ENCODE results near the gene LY9. TPM values are rescaled to one million over a fixed set of nuclear protein-coding genes. Genes with fewer than 3 reads are reported as not detected.
A peak's percentile ranks its signal among the peaks of the same experiment; 100 is the strongest.

Gene LY9
- total and polyA plus RNA-seq, 9 of the 15 experiments (the other 6 are each of a cell fraction or from before 2014, with no cell fraction given): not detected

DNA sequence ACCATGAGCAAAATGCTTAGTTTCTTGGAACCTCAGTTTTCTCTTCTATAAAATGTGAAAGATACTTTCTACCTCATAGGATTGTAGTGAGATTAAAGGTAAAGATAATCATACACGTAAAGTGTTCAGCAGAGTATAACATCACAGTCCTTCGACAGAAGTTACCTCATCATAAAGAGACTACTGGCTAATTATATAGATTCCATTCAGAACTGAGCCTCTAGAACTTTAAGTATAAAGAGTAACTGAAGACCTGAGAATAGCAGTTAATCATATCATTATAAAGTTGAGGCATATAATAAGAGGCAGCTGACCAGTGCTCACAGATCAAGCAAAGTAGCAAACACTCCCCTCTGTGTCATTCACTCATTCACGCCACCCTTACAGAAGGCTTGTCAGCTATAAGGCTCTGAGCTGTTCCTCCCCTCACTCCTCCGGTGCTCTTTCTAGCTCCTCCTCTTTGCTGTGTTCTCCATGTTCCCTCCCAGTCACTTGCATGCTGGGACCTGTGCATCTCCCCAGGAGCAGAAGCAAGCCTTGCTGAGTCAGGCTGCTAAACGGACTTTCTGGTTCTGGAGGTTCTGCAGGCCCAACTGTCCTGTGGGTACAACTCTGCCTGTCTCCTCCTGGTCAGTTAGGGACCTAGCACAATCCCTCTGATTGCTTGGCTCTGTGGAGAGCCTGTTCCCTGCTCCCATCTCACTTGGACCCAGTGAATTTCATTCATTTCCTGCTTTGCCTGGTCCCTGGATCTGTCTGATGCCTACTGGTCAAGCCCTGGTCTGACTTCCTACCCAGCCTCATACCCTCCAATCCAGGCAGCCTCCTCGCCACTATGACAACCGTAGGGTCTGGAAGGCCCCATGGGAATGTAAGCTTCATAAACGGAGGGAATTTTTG is 28.3 kb upstream of the LY9 start (continued):
- TF ChIP-seq, protein P1, sequence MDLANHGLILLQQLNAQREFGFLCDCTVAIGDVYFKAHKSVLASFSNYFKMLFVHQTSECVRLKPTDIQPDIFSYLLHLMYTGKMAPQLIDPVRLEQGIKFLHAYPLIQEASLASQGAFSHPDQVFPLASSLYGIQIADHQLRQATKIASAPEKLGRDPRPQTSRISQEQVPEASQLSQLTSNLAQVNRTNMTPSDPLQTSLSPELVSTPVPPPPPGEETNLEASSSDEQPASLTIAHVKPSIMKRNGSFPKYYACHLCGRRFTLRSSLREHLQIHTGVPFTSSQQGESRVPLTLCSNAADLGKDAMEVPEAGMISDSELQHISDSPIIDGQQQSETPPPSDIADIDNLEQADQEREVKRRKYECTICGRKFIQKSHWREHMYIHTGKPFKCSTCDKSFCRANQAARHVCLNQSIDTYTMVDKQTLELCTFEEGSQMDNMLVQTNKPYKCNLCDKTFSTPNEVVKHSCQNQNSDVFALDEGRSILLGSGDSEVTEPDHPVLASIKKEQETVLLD (IDR thresholded peaks at IDR 0.05): no peak
- TF ChIP-seq ATF1 (CRISPR knock-in tag; IDR thresholded peaks at IDR 0.05): no peak
- TF ChIP-seq ATF1 (tag; IDR thresholded peaks at IDR 0.05): peak; percentile 36; the same call in 1 of the 2 replicates
- no peak for TF ChIP-seq ADNP (tag; IDR thresholded peaks at IDR 0.05)
- 0 out of 2 replicates have a peak, but pooled peaks have one; percentile 49 for TF ChIP-seq ZNF24 (IDR thresholded peaks at IDR 0.05)
- TF ChIP-seq, protein P2, sequence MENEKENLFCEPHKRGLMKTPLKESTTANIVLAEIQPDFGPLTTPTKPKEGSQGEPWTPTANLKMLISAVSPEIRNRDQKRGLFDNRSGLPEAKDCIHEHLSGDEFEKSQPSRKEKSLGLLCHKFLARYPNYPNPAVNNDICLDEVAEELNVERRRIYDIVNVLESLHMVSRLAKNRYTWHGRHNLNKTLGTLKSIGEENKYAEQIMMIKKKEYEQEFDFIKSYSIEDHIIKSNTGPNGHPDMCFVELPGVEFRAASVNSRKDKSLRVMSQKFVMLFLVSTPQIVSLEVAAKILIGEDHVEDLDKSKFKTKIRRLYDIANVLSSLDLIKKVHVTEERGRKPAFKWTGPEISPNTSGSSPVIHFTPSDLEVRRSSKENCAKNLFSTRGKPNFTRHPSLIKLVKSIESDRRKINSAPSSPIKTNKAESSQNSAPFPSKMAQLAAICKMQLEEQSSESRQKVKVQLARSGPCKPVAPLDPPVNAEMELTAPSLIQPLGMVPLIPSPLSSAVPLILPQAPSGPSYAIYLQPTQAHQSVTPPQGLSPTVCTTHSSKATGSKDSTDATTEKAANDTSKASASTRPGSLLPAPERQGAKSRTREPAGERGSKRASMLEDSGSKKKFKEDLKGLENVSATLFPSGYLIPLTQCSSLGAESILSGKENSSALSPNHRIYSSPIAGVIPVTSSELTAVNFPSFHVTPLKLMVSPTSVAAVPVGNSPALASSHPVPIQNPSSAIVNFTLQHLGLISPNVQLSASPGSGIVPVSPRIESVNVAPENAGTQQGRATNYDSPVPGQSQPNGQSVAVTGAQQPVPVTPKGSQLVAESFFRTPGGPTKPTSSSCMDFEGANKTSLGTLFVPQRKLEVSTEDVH (IDR thresholded peaks at IDR 0.05; ENCODE audit: low read depth, partially characterized antibody): no peak
- 0 out of 2 replicates have a peak, but pooled peaks have one; percentile 21 for TF ChIP-seq POLR2A (conservative IDR thresholded peaks at IDR 0.05)
- TF ChIP-seq, protein P3, sequence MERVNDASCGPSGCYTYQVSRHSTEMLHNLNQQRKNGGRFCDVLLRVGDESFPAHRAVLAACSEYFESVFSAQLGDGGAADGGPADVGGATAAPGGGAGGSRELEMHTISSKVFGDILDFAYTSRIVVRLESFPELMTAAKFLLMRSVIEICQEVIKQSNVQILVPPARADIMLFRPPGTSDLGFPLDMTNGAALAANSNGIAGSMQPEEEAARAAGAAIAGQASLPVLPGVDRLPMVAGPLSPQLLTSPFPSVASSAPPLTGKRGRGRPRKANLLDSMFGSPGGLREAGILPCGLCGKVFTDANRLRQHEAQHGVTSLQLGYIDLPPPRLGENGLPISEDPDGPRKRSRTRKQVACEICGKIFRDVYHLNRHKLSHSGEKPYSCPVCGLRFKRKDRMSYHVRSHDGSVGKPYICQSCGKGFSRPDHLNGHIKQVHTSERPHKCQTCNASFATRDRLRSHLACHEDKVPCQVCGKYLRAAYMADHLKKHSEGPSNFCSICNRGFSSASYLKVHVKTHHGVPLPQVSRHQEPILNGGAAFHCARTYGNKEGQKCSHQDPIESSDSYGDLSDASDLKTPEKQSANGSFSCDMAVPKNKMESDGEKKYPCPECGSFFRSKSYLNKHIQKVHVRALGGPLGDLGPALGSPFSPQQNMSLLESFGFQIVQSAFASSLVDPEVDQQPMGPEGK (CRISPR knock-in tag; IDR thresholded peaks at IDR 0.05; ENCODE audit: borderline replicate concordance): no peak
- no peak for TF ChIP-seq MIER1 (IDR thresholded peaks at IDR 0.05; ENCODE audit: low read depth)
- TF ChIP-seq, protein P4, sequence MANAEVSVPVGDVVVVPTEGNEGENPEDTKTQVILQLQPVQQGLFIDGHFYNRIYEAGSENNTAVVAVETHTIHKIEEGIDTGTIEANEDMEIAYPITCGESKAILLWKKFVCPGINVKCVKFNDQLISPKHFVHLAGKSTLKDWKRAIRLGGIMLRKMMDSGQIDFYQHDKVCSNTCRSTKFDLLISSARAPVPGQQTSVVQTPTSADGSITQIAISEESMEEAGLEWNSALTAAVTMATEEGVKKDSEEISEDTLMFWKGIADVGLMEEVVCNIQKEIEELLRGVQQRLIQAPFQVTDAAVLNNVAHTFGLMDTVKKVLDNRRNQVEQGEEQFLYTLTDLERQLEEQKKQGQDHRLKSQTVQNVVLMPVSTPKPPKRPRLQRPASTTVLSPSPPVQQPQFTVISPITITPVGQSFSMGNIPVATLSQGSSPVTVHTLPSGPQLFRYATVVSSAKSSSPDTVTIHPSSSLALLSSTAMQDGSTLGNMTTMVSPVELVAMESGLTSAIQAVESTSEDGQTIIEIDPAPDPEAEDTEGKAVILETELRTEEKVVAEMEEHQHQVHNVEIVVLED (CRISPR knock-in tag; IDR thresholded peaks at IDR 0.05): no peak
- TF ChIP-seq ZNF766 (CRISPR knock-in tag; conservative IDR thresholded peaks at IDR 0.05): peak; percentile 23; the same call in 1 of the 2 replicates
- no peak for TF ChIP-seq ZNF644 (tag; IDR thresholded peaks at IDR 0.05; ENCODE audit: low read depth)
- TF ChIP-seq, protein P5, sequence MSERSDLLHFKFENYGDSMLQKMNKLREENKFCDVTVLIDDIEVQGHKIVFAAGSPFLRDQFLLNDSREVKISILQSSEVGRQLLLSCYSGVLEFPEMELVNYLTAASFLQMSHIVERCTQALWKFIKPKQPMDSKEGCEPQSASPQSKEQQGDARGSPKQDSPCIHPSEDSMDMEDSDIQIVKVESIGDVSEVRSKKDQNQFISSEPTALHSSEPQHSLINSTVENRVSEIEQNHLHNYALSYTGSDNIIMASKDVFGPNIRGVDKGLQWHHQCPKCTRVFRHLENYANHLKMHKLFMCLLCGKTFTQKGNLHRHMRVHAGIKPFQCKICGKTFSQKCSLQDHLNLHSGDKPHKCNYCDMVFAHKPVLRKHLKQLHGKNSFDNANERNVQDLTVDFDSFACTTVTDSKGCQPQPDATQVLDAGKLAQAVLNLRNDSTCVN (CRISPR knock-in tag; IDR thresholded peaks at IDR 0.05): no peak
- no peak for TF ChIP-seq MBD2 (IDR thresholded peaks at IDR 0.05; ENCODE audit: borderline replicate concordance, low read depth)
- TF ChIP-seq C11orf30 (IDR thresholded peaks at IDR 0.05; ENCODE audit: low read depth): 0 out of 2 replicates have a peak, but pooled peaks have one; percentile 6
- no peak for TF ChIP-seq ZNF589 (CRISPR knock-in tag; IDR thresholded peaks at IDR 0.05; ENCODE audit: low read depth)
- TF ChIP-seq NFXL1 (CRISPR knock-in tag; IDR thresholded peaks at IDR 0.05): no peak
- no peak for TF ChIP-seq RBM22 (IDR thresholded peaks at IDR 0.05; ENCODE audit: low read depth, low read length, poor library complexity, severe bottlenecking)

Data from K562 (cell line).